Hepatocyte (in vitro differentiated cells): ENCODE measurements around the gene LMBR1L. TPM values are rescaled to one million over a fixed set of nuclear protein-coding genes. Genes with fewer than 3 reads are reported as not detected.
"Not testable (repeated sequence)": the region's sequence is repeated elsewhere in the genome, so short reads cannot be mapped to it uniquely, and the experiment has no call there.

ENCODE experiments used
- DNase-seq: peaks from one replicate; pipeline ENCODE4 v3.0.0-alpha.2; 2016; ENCODE audit warnings: low spot score
- H2AFZ ChIP-seq: fragments of 200-600 bp; sonication (generic); 2 replicates; pipeline ENCODE4 v1.6.0; 2016; ENCODE audit warnings: antibody characterized with exemption, mild to moderate bottlenecking
- H3K27ac ChIP-seq: fragments of 200-600 bp; sonication (generic); 2 replicates; pipeline ENCODE4 v1.5.1; 2016; ENCODE audit warnings: mild to moderate bottlenecking
- H3K27me3 ChIP-seq: fragments of 200-600 bp; sonication (generic); 2 replicates; pipeline ENCODE4 v1.6.1; 2016
- H3K36me3 ChIP-seq: fragments of 200-600 bp; sonication (generic); replicated peaks from 2 replicates; pipeline ENCODE4 v1.5.1; 2016; ENCODE audit warnings: low read depth; ENCODE audit not compliant: insufficient read depth
- H3K4me1 ChIP-seq: fragments of 200-600 bp; sonication (generic); 2 replicates; pipeline ENCODE4 v1.5.1; 2016; ENCODE audit warnings: mild to moderate bottlenecking, moderate library complexity; ENCODE audit not compliant: insufficient read depth
- H3K4me2 ChIP-seq: fragments of 200-600 bp; sonication (generic); 2 replicates; pipeline ENCODE4 v1.6.0; 2016
- H3K4me3 ChIP-seq: fragments of 200-600 bp; sonication (generic); 2 replicates; pipeline ENCODE4 v1.5.1; 2016; ENCODE audit warnings: mild to moderate bottlenecking
- H3K79me2 ChIP-seq: fragments of 200-600 bp; sonication (generic); 2 replicates; pipeline ENCODE4 v1.6.0; 2017; ENCODE audit warnings: mild to moderate bottlenecking
- H3K9me2 ChIP-seq: fragments of 200-600 bp; sonication (generic); replicated peaks from 2 replicates; pipeline ENCODE4 v1.6.0; 2017; ENCODE audit warnings: mild to moderate bottlenecking; ENCODE audit not compliant: insufficient read depth
- H3K9me3 ChIP-seq: fragments of 200-600 bp; sonication (generic); 2 replicates; pipeline ENCODE4 v1.5.1; 2016; ENCODE audit warnings: low read depth, mild to moderate bottlenecking
- H4K20me1 ChIP-seq: fragments of 200-600 bp; sonication (generic); 2 replicates; pipeline ENCODE4 v1.6.0; 2016; ENCODE audit warnings: mild to moderate bottlenecking; ENCODE audit not compliant: insufficient read depth, poor library complexity, severe bottlenecking
- EZH2 ChIP-seq: fragments of 200-600 bp; sonication (generic); IDR thresholded peaks from 2 replicates; pipeline ENCODE4 v1.6.1; 2016; ENCODE audit warnings: antibody characterized with exemption, mild to moderate bottlenecking, borderline replicate concordance
- EZH2phosphoT487 ChIP-seq: fragments of 200-600 bp; sonication (generic); IDR thresholded peaks from one replicate; pipeline ENCODE4 v1.6.1; 2018; ENCODE audit warnings: antibody characterized with exemption, mild to moderate bottlenecking, low read depth, moderate library complexity; ENCODE audit not compliant: unreplicated experiment, severe bottlenecking
- WGBS: methylation state at CpG from one replicate; pipeline ENCODE4 v1.1.6; 2016; ENCODE audit warnings: low lambda C conversion rate; ENCODE audit errors: missing lambda C conversion rate; 5-methylcytosine and 5-hydroxymethylcytosine counted together
- polyA plus RNA-seq: library from polyadenylated mRNA; unstranded; fragments of >200 nt; fragmentation: Nextera tagmentation; extraction: Ambion mirVana; gene quantifications from 2 replicates; pipeline ENCODE4 v1.2.1, GENCODE V29; 2016
- total RNA-seq: library from RNA; depleted of rRNA; stranded (reverse); fragments of >200 nt; gene quantifications from 2 replicates; pipeline ENCODE4 v1.2.3, GENCODE V29; 2014
- TF ChIP-seq, protein P1 (sequence below): fragments of 200-600 bp; sonication (generic); IDR thresholded peaks from 2 replicates; pipeline ENCODE4 v1.5.1; 2016; ENCODE audit warnings: antibody characterized with exemption, mild to moderate bottlenecking; ENCODE audit not compliant: poor library complexity

LMBR1L gene
- total and polyA plus RNA-seq, 2 experiments from 2014 or later: 33.3 to 74.1 TPM

DNA sequence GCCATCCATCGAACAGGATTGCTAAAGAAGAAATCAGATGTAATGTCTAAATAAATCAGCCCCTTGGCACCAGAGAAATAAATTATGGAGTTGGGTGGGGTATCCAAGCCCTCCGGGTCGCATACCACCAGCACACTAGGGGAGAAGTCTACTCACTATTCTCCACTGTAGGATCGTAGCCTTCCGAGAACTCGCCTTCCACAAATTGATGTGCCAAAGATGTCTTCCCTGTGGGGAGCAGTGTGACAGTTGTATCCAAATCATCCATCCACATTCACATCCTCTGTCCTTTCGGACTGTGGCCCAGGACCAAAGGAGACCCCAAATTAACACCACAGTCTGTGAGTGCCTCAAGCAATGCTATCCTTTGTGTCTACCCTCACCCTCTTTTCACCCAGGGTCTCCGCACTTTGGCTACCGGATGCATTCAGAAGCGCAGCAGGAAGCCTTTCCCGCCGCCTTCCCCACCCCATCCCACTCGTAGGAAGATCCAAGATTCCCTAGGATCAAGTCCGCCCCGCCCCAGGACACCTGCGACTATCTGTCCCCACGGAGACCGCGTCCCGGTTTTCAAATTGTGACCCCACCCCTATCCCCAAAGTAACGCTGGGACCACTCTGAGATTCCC, 41.7 kb downstream of the LMBR1L start:
- no peaks in the 10 kb centered on the region for H3K9me2 ChIP-seq
- H3K36me3 ChIP-seq: no peaks in the 10 kb centered on the region
- H3K4me2 ChIP-seq: peak overlapping the region; percentile 80
- no peaks in the 10 kb centered on the region for H4K20me1 ChIP-seq
- H3K4me3 ChIP-seq: peak overlapping the region; percentile 51
- no peaks in the 10 kb centered on the region for H3K9me3 ChIP-seq
- H3K27ac ChIP-seq: no peak overlapping the region
- TF ChIP-seq, protein P1, sequence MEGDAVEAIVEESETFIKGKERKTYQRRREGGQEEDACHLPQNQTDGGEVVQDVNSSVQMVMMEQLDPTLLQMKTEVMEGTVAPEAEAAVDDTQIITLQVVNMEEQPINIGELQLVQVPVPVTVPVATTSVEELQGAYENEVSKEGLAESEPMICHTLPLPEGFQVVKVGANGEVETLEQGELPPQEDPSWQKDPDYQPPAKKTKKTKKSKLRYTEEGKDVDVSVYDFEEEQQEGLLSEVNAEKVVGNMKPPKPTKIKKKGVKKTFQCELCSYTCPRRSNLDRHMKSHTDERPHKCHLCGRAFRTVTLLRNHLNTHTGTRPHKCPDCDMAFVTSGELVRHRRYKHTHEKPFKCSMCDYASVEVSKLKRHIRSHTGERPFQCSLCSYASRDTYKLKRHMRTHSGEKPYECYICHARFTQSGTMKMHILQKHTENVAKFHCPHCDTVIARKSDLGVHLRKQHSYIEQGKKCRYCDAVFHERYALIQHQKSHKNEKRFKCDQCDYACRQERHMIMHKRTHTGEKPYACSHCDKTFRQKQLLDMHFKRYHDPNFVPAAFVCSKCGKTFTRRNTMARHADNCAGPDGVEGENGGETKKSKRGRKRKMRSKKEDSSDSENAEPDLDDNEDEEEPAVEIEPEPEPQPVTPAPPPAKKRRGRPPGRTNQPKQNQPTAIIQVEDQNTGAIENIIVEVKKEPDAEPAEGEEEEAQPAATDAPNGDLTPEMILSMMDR: no peak
- peak; percentile 21 for TF ChIP-seq EZH2
- peak overlapping the region; percentile 87 for H2AFZ ChIP-seq
- DNase-seq: no peak
- 23% methylated on average over 21 of the region's 21 CpGs for WGBS
- H3K79me2 ChIP-seq: no peaks in the 10 kb centered on the region
- no peaks in the 10 kb centered on the region for H3K27me3 ChIP-seq
- no peaks in the 10 kb centered on the region for H3K4me1 ChIP-seq

DNA sequence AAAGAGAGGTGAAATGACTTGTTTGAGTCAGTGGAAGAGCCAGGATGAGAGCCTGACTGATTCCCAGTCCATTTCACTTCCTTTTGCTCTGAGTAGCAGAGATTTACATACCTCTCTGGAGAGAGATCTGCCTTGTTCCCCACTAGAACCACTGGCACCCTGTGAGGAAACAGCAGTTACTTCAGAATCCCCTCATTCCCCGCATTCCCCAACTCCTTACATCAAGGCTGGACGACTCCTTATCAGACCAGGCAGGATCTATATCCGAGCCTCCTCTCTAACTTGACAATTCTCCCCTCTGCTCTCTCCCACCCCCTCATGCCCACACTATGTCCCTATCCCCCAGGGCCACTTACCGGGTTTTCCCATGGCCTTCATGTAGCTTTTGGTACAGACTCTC, 44.5 kb downstream of the LMBR1L start:
- Histone ChIP-seq H4K20me1 (no peaks in the 10 kb centered on the region), H2AFZ (no peak overlapping the region), H3K79me2 (peaks cover 5% of the 10 kb centered on the region), H3K36me3 (no peaks in the 10 kb centered on the region), H3K4me2 (no peak overlapping the region), H3K9me3 (no peaks in the 10 kb centered on the region), H3K9me2 (no peaks in the 10 kb centered on the region), H3K27ac (no peak overlapping the region), H3K4me1 (peaks cover 5% of the 10 kb centered on the region), H3K4me3 (no peak overlapping the region), H3K27me3 (no peaks in the 10 kb centered on the region)
- TF ChIP-seq EZH2 (no peak), EZH2phosphoT487 (no peak)
- TF ChIP-seq, protein P1: no peak
- no peak for DNase-seq
- 65% methylated on average over 4 of the region's 4 CpGs for WGBS

DNA sequence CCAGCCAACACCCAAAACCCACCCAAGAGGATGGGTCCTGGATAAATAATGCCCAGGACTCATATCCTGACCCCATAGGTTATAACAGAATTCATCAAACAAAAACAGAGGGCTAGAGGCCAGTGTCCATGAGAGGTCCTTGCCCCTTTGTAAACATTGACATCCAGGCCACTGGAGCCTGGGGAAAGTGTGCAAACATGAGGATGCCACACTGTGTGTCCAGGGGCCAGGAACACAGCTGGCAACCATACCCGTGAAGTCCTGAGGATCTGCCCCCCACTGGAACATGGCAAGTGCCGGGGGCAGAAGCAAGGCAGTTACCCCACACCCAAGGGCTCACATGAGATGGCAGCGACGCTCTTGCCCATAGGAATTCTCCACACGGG, 45.9 kb downstream of the LMBR1L start:
- Histone ChIP-seq H3K9me2 (no peaks in the 10 kb centered on the region), H3K27me3 (no peaks in the 10 kb centered on the region), H3K36me3 (no peaks in the 10 kb centered on the region), H3K27ac (no peak overlapping the region), H3K4me1 (peaks cover 5% of the 10 kb centered on the region), H3K9me3 (no peaks in the 10 kb centered on the region), H3K79me2 (peaks cover 11% of the 10 kb centered on the region), H2AFZ (no peak overlapping the region), H3K4me2 (no peak overlapping the region), H3K4me3 (no peak overlapping the region), H4K20me1 (no peaks in the 10 kb centered on the region)
- TF ChIP-seq EZH2 (no peak), EZH2phosphoT487 (no peak)
- TF ChIP-seq, protein P1: no peak
- WGBS: 92% methylated on average over 5 of the region's 5 CpGs
- DNase-seq: no peak

DNA sequence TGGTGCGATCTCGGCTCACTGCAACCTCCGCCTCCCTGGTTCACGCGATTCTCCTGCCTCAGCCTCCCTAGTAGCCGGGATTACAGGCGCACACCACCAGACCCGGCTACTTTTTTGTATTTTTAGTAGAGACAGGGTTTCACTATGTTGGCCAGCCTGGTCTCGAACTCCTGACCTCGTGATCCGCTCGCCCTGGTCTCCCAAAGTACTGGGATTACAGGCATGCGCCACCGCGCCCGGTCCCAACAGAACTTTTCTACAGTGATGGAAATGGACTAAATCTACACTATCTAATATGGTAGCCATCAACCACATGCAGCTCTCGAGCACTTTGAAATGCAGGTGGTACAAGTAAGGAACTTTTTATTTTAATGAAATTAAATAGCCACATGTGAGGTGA, 48.7 kb downstream of the LMBR1L start:
- WGBS: 96% methylated on average over 17 of the region's 17 CpGs
- H3K27me3 ChIP-seq: not testable (repeated sequence)

More for the DNA sequence above, 48.7 kb downstream of the LMBR1L start:
- peaks cover 28% of the 10 kb centered on the region for H4K20me1 ChIP-seq
- peaks cover 22% of the 10 kb centered on the region for H3K4me1 ChIP-seq
- H3K4me3 ChIP-seq, H3K9me3 ChIP-seq, DNase-seq, H3K36me3 ChIP-seq, H3K9me2 ChIP-seq, H3K27ac ChIP-seq, H2AFZ ChIP-seq: not testable (repeated sequence)
- H3K79me2 ChIP-seq: peaks cover 39% of the 10 kb centered on the region
- H3K4me2 ChIP-seq: peak overlapping the region; percentile 99
